Raji (cell line): ENCODE measurements around the gene NPLOC4.

Source experiments
- POLR2A ChIP-seq: IDR thresholded peaks from 2 replicates; pipeline ENCODE4 v1.6.1; 2011; ENCODE audit warnings: low read depth, low read length, control low read depth; ENCODE audit not compliant: insufficient read depth

Gene NPLOC4

GRCh38 chr17:81648013-81648706, 11.2 kb upstream of the NPLOC4 start:
- TF ChIP-seq POLR2A = no peak

DNA sequence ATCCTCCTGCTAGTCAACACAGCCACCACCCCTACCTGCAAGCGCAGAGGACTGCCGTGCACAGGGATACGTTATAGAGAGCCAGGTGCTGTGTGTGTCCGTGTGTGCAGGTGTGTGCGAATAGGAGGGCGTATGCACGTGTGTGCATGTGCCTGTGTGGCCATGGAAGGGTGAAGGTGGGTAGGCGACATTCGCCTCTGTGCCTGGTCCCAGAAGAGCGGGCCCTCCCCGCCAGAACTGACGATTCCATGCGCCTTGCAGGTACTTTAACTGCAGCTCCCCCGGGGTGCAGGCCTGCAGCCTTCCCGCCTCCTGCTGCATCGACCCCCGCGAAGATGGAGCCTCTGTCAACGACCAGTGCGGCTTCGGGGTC, 10.7 kb upstream of the NPLOC4 start:
- TF ChIP-seq POLR2A = no peak

DNA sequence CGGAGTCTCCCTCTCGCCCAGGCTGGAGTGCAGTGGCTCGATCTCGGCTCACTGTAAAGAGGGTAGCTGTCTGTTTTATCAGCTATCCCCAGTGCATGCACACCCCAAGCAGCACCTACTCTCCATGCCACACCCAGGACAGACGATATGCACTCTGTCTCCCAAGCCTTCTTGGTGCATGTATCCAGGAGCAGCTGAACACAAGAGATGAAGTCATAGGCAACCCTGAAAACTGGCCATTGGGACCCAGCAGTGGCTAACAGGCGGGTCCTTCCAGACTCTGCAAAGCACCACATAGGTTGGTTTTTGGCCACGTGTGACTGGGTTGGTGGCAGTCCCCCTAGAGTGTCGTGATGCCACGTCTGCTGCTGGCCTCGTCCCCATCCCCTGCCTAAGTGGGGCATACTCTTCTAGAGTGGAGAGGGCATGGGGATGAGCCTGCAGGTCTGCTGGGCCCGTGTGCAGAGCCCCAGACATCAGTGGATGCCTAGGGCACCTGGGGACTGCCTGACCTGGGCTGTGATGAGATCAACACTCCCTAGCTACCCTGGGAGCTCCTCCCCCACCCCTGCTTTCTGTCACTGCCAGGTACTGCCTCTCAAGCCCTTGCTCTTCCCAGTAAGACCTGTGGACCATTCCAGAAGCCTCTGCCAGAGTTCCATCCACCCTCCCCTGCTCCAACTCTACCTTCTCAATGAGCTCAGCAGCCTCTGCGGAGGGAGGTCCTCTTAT, 10.1 kb upstream of the NPLOC4 start:
- no peak for TF ChIP-seq POLR2A

DNA sequence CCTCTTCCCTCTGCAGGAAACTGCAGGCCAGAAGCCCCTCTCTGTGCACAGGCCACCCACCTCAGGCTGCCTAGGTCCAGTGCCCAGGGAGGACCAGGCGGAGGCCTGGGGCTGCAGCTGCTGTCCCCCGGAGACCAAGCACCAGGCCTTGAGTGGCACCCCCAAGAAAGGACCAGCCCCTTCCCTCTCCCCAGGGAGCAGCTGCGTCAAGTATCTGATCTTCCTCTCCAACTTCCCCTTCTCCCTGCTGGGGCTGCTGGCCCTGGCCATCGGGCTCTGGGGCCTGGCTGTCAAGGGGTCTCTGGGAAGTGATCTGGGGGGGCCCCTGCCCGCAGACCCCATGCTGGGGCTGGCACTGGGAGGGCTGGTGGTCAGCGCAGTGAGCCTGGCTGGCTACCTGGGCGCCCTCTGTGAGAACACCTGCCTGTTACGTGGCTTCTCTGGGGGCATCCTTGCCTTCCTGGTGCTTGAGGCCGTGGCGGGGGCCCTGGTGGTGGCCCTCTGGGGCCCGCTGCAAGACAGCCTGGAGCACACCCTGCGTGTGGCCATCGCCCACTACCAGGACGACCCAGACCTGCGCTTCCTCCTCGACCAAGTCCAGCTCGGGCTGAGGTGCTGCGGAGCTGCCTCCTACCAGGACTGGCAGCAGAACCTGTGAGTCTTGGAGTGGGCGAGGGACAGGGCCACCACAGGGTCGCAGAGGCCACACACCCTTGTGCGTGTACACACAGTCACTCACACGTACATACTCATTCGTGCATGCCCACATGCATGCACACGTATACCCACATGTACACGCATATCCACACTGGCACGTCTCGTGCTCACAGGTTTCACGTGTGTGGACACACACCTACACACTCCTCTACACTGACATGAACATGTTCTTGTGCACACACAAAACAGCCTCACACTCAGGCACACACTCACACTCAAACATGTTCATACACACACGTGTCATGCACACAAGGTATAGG, 8.4 kb upstream of the NPLOC4 start:
- no peak for TF ChIP-seq POLR2A

GRCh38 chr17:81644496-81644895, 7.6 kb upstream of the NPLOC4 start:
- TF ChIP-seq POLR2A = no peak

- no peak for TF ChIP-seq POLR2A
Observed at GRCh38 chr17:81641825-81642489, 5.0 kb upstream of the NPLOC4 start.

- no peak for TF ChIP-seq POLR2A
Observed at GRCh38 chr17:81640011-81640410, 3.1 kb upstream of the NPLOC4 start.

DNA sequence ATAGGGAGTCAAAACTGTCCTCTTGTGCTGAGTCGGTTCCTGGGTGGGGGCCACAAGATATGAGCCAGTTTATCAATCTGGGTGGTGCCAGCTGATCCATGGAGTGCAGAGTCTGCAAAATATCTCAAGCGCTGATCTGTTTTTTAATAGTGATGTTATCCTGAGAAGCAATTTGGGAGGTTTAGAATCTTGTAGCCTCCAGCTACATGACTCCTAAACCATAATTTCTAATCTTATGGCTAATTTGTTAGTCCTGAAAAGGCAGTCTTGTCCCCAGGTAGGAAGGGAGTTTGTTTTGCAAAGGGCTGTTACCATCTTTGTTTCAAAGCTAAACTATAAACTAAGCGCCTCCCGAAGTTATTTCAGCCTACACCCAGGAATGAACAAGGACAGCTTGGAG, 1.8 kb upstream of the NPLOC4 start:
- no peak for TF ChIP-seq POLR2A

GRCh38 chr17:81635973-81636504, 873 bp downstream of the NPLOC4 start:
- TF ChIP-seq POLR2A = no peak

DNA sequence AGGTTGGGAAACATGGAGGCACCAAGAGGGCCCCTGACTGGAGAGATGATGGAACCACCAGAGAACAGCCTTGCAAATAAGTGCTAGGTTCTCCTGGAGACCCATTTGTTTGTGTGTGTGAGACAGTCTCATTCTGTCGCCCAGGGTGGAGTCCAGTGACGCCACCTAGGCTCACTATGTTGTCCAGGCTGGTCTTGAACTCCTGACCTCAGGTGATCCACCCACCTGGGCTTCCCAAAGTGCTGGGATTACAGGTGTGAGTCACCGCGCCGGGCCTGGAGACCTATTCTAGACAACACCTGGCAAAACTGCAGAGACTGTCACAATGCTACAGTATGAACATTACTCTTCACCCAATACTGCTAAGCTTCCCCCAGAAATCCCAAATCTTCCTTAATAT, 1.5 kb downstream of the NPLOC4 start:
- TF ChIP-seq POLR2A = no peak

- no peak for TF ChIP-seq POLR2A
Observed at GRCh38 chr17:81631482-81631881, 5.4 kb downstream of the NPLOC4 start.

DNA sequence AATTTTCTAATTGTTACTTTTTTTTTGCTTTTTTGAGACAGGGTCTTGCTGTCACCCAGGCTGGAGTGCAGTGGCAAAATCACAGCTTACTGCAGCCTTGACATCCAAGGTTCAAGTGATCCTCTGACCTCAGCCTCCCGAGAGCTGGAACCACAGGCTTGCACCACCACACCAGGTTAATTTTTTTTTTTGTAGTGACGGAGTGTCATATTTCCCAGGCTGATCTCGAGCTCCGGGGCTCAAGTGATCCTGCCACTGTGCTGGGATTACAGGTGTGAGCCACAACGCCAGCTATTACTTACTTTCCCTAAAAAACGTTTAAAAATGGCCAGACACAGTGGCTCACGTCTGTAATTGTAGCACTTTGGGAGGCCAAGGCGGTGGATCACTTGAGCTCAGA, 6.6 kb downstream of the NPLOC4 start:
- TF ChIP-seq POLR2A = no peak

DNA sequence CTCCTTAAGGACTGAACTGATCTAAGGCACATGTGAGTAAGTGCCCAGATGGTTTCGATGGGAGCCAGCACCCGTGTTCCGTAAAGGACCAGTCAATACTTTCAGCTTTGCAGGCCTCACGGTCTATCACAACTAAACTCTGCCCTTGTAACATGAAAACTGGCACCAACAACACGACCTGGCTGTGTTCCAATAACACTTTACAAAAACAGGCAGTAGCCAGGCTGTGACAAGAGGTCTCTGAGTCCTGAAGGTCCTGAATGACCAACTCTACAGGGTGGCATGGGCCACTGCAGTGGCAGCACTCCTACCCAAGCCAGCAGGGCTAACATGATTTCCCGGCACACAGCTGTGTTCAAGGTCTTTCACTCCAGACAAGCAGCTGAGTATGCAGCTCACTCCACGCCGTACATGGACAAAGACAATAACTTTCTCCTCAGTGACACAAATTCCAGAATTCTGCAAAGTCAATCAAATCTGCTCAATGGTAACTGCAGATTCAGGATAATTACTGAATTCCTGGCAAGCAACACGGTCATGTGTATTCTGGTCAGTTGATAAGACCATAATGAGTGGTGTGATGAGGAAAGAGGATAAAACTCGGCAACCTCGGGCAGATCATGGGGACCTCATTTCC, 15.3 kb downstream of the NPLOC4 start:
- no peak for TF ChIP-seq POLR2A

- TF ChIP-seq POLR2A = no peak
Observed at GRCh38 chr17:81616877-81617276, 20.0 kb downstream of the NPLOC4 start.
